GM12801 (cell line): Measurements from ENCODE around the gene BPI.

ENCODE experiments used
- CTCF ChIP-seq: IDR thresholded peaks from one replicate; pipeline ENCODE4 v1.5.1; 2011; ENCODE audit warnings: control low read depth; ENCODE audit not compliant: insufficient read length; ENCODE audit errors: extremely low read depth

Gene BPI

GRCh38 chr20:38383147-38383546 lies 79.2 kb downstream of the BPI start:
- no peak for TF ChIP-seq CTCF

DNA sequence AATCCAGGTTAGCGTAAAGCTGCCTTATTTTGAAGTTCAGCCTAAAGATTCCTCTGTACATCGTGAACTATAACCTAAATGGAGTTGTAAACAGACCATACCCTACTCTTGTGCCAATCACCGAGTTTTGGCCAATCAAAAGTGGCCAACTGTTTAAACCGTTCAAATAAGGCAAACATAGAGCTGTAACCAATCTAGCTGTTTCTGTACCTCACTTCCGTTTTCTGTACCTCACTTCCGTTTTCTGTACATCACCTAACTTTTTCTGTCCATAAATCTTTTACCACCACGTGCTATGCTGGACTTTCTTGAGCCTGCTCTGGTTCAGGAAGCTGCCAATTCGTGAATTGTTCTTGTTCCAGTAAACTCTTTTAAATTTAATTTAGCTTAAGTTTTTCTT lies 82.0 kb downstream of the BPI start:
- TF ChIP-seq CTCF = no peak

GRCh38 chr20:38386851-38387250 lies 82.9 kb downstream of the BPI start:
- TF ChIP-seq CTCF = no peak
